ENCODE measurements around the gene RDH13.
"Not testable (repeated sequence)": the region's sequence is repeated elsewhere in the genome, so short reads cannot be mapped to it uniquely, and the experiment has no call there.

Gene RDH13

GRCh38 chr19:55062735-55063491, at the start of gene RDH13:
Gene RDH13, minus strand, starts transcription at chr19:55063148. Its CDS starts 116 bp downstream, at chr19:55063032.
- in situ Hi-C loops (cut with MboI; ENCODE audit: low sequenced_read_pairs), result no loop called here

- in situ Hi-C loops (cut with MboI; ENCODE audit: low sequenced_read_pairs), result no loop called here
Observed at GRCh38 chr19:55112246-55112776, 49.4 kb upstream of the RDH13 start.

GRCh38 chr19:55111238-55111831, 48.4 kb upstream of the RDH13 start:
- in situ Hi-C loops (cut with MboI; ENCODE audit: low sequenced_read_pairs), result no loop called here

DNA sequence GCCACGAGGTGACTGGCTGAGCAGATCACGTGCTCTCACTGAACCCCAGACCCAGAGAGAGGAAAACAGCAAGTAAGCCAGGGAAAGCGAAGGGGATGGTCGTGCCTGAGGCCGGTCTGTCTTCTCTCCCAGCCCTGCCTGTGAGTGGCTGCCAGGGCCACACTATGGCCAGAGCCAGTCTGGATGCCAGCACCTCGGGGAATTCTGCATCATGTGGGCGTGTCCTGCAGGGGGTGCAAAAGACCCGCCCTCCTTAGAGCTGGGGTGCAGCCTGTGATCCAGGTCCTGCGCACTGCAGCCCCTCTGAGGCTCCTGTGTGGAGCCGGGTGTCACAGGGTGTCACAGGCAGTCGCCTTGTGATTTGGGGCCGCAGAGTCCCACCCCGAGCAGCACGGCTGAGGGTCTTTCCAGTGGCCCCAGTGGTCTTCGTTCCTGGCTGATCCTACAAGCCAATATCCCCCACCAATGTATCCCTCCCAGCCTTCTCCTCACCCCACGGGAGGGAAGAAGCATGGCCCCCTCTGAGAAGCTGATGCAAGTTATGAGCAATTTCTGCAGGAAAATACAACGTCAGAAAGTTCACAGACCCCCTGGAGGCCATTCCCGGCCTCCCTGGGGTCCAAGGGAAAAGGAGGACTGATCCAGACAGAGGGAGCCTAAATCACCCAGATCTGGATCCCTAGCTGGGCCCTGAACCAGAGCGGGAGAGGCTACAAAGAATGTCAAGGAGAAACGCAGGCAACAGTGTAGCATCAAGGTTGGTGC, 46.8 kb upstream of the RDH13 start:
- in situ Hi-C loops (cut with MboI; ENCODE audit: low sequenced_read_pairs), result no loop called here

DNA sequence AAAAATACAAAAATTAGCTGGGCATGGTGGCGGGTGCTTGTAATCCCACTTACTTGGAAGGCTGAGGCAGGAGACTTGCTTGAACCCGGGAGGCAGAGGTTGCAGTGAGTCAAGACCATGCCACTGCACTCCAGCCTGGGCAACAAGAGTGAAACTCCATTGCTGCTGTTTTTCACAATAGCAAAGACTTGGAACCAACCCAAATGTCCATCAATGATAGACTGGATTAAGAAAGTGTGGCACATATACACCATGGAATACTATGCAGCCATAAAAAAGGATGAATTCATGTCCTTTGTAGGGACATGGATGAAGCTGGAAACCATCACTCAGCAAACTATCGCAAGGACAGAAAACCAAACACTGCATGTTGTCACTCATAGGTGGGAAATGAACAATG, 44.3 kb upstream of the RDH13 start:
- in situ Hi-C loops (cut with MboI; ENCODE audit: low sequenced_read_pairs), result not testable (repeated sequence)

GRCh38 chr19:55106591-55106990, 43.6 kb upstream of the RDH13 start:
- in situ Hi-C loops (cut with MboI; ENCODE audit: low sequenced_read_pairs), result no loop called here

- in situ Hi-C loops (cut with MboI; ENCODE audit: low sequenced_read_pairs), result no loop called here
Observed at GRCh38 chr19:55105237-55105636, 42.3 kb upstream of the RDH13 start.

GRCh38 chr19:55103190-55103589, 40.2 kb upstream of the RDH13 start:
- in situ Hi-C loops (cut with MboI; ENCODE audit: low sequenced_read_pairs), result no loop called here

DNA sequence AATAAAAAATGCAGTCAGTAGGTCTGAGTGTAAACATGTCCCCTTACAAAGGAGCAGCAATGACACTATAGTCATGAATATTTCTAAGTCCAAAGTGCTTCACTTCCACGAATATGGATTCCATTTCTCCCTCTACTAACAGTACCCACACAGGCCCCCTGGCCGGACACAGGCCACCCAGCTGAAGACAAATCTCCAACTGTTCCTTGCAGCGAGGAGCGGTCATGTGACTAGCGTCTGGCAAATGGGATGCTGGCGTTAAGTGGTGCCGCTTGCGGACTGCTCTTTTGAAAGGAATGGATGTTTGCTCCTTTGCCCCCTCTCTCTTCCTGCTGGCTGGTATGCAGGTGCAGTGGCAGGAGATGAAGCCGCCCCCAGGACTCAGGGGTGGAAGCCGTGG, 38.3 kb upstream of the RDH13 start:
- in situ Hi-C loops (cut with MboI; ENCODE audit: low sequenced_read_pairs), result no loop called here

GRCh38 chr19:55099557-55100506, 36.9 kb upstream of the RDH13 start:
- in situ Hi-C loops (cut with MboI; ENCODE audit: low sequenced_read_pairs), result no loop called here

DNA sequence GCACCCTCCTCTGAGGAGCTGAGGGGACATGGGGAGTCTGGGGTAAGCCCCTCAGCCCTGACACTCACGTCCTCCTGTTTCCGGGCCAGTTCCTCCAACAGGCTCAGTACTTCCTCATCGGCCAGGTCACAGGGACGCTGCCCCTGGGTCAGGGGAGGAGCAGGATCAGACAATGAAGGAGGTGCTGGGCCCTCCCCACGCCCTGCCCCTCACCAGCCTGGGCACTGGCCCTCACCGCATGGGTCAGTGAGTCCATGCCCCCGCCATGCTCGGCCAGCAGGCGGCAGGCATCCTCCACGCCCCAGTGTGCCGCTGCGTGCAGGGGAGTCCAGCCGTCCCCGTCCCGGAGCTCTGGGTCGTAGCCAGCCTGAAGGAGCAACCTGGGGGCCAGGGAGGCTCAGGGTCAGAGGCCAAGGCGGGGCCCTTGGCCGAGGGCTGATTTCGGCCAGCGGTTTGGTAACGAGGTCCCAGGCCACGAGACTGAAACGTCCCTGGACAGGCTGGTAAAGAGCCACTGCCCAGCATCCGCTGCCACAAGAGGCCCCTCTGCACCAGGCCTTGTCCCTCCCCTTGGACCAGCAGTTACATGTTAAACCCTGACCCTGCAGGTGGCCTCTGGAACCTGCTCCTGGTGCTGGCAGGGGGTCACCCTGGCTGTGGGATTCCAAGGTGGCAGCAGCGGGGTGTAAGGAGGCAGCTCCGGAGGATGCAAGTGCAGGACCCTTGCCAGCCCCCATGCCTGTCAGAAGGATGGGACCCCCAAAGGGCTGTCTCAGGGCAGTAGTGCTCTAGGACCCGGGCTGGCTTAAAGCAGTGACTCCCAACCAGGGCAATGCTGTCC, 36.0 kb upstream of the RDH13 start:
- in situ Hi-C loops (cut with MboI; ENCODE audit: low sequenced_read_pairs), result no loop called here

DNA sequence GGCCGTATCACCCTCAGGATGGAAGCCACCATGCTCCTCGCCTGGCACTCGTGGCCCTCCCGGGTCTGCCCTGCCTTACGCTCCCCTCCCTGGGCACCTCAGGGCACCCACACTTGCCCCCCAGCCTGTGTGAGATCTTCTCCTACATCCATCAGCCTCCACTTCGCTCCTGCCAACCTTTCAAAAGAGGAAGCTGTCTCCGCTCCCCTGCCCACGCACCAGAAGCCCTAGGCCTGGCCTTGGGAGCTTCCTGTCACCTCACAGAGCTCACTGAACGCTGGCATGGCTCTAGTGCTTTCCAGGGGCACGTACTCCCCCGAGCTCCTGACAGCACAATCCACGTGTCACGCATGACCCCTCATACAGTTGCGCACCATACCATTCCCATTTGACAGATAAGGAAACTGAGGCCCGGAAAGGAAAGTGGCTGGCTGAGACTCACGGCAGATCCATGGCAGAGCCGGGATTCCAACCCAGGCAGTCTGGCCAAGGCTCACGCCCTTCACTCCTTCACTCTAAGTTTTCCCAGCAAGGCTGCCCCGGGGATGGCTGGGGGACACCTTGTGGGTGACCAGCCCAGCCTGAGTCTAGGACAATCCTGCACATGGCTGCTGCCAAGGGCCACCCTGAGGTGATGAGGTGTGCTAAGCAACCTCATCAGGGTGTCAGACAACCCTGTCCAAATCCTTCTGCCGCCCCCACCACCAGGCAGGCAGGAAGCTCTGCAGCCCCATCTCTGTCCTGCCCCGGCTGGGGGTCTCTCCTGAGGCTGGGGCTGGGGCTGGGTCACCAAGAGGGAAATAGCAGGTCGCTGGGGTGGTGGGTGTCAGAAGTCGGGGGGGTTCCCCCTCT, 35.1 kb upstream of the RDH13 start:
- in situ Hi-C loops (cut with MboI; ENCODE audit: low sequenced_read_pairs), result no loop called here

DNA sequence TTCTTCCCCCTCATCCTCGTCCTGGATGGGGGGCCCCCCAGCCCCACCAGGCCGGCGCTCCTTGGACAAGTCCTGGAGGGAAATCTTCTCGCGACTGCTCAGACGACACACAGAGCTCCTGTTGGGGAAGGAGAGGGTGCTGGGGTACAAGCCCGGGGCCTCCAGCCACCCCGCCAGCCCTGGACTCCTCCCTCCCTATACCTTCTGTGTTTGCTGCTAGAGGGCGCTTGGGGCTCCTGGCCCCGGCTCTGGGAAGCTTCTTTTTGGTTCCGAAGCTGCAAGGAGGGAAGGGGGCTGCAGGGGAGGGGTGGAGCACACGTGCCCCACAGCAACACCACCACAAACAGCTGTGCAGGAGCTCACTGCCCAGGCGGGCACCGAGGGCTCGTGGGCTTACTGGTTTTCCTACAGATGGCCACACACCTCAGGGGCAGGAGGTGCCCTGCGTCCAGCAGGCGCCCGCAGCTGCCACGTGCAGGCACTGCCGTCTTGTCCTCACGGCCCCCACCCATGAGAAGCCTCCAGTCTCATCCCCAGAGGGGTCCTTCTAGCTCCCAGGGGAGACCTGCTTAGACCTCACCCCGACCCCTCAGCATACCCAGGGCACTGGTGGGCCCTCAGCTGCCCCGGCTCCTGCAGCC, 33.2 kb upstream of the RDH13 start:
- in situ Hi-C loops (cut with MboI; ENCODE audit: low sequenced_read_pairs), result no loop called here

DNA sequence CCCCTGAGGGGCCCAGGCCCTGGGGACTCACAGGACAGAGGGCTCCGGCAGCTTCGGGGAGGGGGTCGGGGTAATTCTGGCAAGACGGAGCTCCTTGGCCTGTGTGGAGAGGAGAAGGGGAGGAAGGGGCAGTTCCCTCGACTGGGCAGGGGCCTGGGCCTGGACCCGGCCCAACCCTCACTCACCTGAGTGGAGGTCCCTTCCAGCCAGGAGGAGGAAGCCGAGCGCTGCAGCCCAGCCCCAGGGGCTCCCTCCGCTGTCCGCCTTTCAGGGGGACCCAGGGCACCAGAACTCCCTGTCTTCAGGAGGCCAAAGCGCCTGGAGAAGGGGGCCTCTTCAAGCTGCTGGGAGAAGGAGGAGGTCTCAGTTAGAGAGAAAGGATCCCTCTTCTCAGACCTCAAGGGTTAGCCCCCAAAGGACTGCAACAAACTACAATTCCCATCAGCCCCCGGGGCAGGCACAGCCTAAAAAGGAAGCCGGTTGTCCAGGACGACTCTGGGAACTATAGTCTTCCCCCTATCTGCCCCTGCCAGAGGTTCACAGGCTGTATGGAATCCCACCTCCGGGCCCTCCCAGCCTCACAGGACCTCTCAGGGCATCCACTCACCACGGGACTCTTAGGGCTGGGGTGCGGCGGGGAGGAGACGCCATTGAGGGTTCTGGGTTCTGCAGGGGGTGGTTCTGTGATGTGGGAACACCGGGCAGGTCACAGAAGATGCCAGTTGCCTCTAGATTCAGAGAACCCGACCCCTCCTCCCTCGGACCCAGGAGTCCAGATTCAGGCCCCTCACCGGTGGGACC, 32.5 kb upstream of the RDH13 start:
- in situ Hi-C loops (cut with MboI; ENCODE audit: low sequenced_read_pairs), result no loop called here

DNA sequence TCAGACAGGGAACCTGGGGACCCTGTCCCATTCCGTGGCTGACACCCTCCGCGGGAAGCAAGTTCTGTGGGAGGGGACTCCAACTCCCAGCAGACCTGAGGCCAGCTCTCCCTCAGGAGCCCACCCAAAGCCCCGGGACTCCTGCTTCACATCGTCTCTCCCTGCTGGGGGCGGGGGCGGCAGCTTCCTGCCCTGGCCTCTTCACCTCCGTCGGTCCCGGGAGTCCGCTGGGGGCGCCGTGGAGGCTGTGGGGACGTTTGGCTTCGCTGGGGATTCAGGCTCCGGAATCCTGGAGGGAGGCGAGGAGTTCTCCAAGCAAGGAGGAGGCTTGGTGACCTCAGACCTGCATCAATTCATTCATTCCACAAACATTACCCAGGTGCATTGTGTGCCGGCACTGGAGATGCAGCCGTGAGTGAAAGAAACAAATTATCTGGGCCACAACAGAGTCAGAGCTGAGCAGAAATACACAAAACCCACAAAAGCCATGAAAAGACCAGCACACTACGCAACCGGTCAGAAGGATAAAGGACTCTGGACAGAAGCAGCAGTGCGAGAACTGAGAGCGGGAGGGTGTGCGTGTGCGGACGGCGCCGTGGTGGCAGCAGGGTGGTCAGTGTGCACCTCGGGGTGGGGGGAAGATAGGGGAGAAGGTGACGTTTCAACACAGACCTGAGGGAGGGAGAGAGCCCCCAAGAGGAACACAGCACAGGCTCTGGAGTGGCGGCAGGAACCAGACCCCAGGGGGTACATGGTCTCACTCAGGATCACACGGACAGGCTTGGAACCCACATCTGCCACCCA, 31.7 kb upstream of the RDH13 start:
- in situ Hi-C loops (cut with MboI; ENCODE audit: low sequenced_read_pairs), result no loop called here

- in situ Hi-C loops (cut with MboI; ENCODE audit: low sequenced_read_pairs), result no loop called here
Observed at GRCh38 chr19:55092423-55093318, 29.7 kb upstream of the RDH13 start.

Measured in hTERT RPE-1 (cell line).